ENCODE measurements around the gene GHRHR.

Gene GHRHR

DNA sequence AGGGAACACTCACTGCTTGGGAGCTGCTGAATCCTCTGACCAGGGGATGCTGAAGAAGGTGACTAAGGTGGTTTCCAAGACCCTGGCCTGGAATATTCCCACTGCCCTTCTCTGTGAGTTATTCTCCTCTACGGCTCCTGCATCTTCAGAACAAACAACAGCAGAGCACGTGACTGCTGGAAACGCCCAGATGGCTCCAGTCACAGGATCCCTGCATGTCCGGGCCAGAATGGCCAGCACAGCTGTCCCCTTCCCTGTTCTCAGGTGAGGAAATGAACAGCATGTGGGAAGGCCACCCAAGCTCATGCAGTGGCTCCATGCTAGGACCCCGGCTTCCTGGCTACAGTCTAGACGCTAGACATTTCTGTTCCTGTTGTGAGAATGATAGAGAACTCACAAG, 43.1 kb downstream of the GHRHR start:
- TF ChIP-seq CTCF (conservative IDR thresholded peaks at IDR 0.05; ENCODE audit: low read depth, low read length), result no peak
- Histone ChIP-seq H3K4me2 (no peak overlapping the region), H3K36me3 (ENCODE audit: insufficient read depth) (no peaks in the 10 kb centered on the region), H3K27me3 (ENCODE audit: insufficient read depth, low read depth) (no peaks in the 10 kb centered on the region), H4K20me1 (ENCODE audit: insufficient read depth) (no peaks in the 10 kb centered on the region), H3K4me3 (IDR thresholded peaks at IDR 0.05; ENCODE audit: insufficient read depth, low read depth, low read length) (no peak overlapping the region), H3K9ac (no peak overlapping the region), H2AFZ (ENCODE audit: low read depth) (no peak overlapping the region), H3K4me1 (ENCODE audit: low read depth, poor library complexity, severe bottlenecking) (no peaks in the 10 kb centered on the region), H3K27ac (no peak overlapping the region), H3K79me2 (ENCODE audit: insufficient read depth, low read depth) (no peaks in the 10 kb centered on the region)

DNA sequence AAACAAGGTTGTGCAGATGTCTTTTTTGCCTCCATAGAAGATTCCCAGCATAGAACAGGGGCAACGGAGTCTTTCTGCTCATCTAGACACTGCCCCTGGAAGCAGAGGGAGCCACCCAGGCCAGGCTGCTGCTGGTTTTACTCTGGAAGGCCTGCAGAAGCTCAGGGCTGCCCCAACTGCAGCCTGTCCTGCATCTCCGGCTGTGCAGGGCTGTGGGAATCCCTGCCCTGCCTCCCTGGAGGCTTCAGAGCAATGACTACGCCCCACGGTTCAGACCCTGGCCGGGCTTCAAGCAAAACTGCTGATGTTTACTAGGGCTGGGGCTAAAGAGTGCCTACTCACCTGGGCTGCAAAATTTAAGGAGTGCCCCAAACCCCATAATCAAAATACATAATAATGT, 43.9 kb downstream of the GHRHR start:
- Histone ChIP-seq H3K79me2 (ENCODE audit: insufficient read depth, low read depth) (no peaks in the 10 kb centered on the region), H3K4me1 (ENCODE audit: low read depth, poor library complexity, severe bottlenecking) (no peaks in the 10 kb centered on the region), H3K27ac (no peak overlapping the region), H4K20me1 (ENCODE audit: insufficient read depth) (no peaks in the 10 kb centered on the region), H3K4me3 (IDR thresholded peaks at IDR 0.05; ENCODE audit: insufficient read depth, low read depth, low read length) (no peak overlapping the region), H2AFZ (ENCODE audit: low read depth) (no peak overlapping the region), H3K4me2 (no peak overlapping the region), H3K9ac (no peak overlapping the region), H3K27me3 (ENCODE audit: insufficient read depth, low read depth) (no peaks in the 10 kb centered on the region), H3K36me3 (ENCODE audit: insufficient read depth) (no peaks in the 10 kb centered on the region)
- TF ChIP-seq CTCF (conservative IDR thresholded peaks at IDR 0.05; ENCODE audit: low read depth, low read length), result no peak

- Histone ChIP-seq H3K4me2 (no peak overlapping the region), H3K27me3 (ENCODE audit: insufficient read depth, low read depth) (no peaks in the 10 kb centered on the region), H3K79me2 (ENCODE audit: insufficient read depth, low read depth) (no peaks in the 10 kb centered on the region), H3K36me3 (ENCODE audit: insufficient read depth) (no peaks in the 10 kb centered on the region), H4K20me1 (ENCODE audit: insufficient read depth) (no peaks in the 10 kb centered on the region), H3K9ac (no peak overlapping the region), H3K27ac (no peak overlapping the region), H2AFZ (ENCODE audit: low read depth) (no peak overlapping the region), H3K4me1 (ENCODE audit: low read depth, poor library complexity, severe bottlenecking) (no peaks in the 10 kb centered on the region), H3K4me3 (IDR thresholded peaks at IDR 0.05; ENCODE audit: insufficient read depth, low read depth, low read length) (no peak overlapping the region)
- no peak for TF ChIP-seq CTCF (conservative IDR thresholded peaks at IDR 0.05; ENCODE audit: low read depth, low read length)
Measured at GRCh38 chr7:31014826-31015225, 51.1 kb downstream of the GHRHR start.

DNA sequence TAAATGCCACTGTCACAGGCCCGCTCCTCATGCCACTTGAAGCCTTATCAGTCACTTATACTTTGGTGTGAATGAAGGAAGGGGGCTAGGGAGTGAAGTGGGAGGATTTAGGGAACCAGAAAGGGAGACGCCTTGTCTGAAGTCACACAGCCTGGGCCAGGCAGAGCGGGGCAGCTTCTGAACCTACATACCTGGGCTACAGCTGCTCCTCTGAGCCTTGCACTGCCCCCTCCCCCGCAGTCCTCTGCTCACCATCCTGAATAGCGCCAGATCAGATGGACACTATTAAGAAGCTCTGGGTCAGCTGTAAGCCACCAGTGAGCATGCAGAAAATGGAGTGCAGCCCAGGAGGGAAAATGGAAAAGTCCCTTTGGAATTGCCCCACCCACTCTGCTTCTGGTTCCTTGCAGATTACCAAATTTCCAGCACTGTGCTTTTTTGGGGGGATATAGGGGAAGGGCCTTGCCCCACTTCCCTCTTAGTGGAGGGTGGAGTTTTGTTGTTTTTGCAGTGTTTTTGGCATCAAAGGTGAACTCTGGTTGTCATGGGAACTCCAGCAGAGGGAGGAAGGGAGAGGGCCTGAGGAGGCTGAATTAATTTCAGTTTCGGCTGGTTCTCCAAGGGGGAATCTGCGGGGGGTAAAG, 53.4 kb downstream of the GHRHR start:
- Histone ChIP-seq H3K27ac (no peak overlapping the region), H3K4me2 (no peak overlapping the region)
- no peak for TF ChIP-seq CTCF (conservative IDR thresholded peaks at IDR 0.05; ENCODE audit: low read depth, low read length)

More for the DNA sequence above, 53.4 kb downstream of the GHRHR start:
- Histone ChIP-seq H3K36me3 (ENCODE audit: insufficient read depth) (no peaks in the 10 kb centered on the region), H3K9ac (no peak overlapping the region), H3K27me3 (ENCODE audit: insufficient read depth, low read depth) (no peaks in the 10 kb centered on the region), H3K4me3 (IDR thresholded peaks at IDR 0.05; ENCODE audit: insufficient read depth, low read depth, low read length) (no peak overlapping the region), H3K4me1 (ENCODE audit: low read depth, poor library complexity, severe bottlenecking) (no peaks in the 10 kb centered on the region), H4K20me1 (ENCODE audit: insufficient read depth) (no peaks in the 10 kb centered on the region), H3K79me2 (ENCODE audit: insufficient read depth, low read depth) (no peaks in the 10 kb centered on the region), H2AFZ (ENCODE audit: low read depth) (no peak overlapping the region)

Measured in KMS-11 (cell line).